Endothelial cell of umbilical vein (primary cell): Measurements from ENCODE around the gene DRD4. TPM values are rescaled to one million over a fixed set of nuclear protein-coding genes. Genes with fewer than 3 reads are reported as not detected.

Experiments
- BruUV-seq: library from RNA; stranded (reverse); fragments of 400-500 nt; replicated peaks from 2 replicates; lab custom pipeline; 2021; lab: Mats Ljungman, UMichigan
- CTCF ChIA-PET: fragments of 300-600, 350-600 bp; sonication (Branson Sonifier 250); formaldehyde crosslinking; loops from one replicate; lab custom pipeline; 2021; ENCODE audit warnings: antibody characterized with exemption, inconsistent platforms; lab: Charles Lee
- POLR2A ChIA-PET: fragments of 300-600, 350-600 bp; sonication (Branson Sonifier 250); formaldehyde crosslinking; loops from one replicate; lab custom pipeline; 2021; ENCODE audit warnings: antibody characterized with exemption, inconsistent platforms; lab: Charles Lee
- DNase-seq: peaks from one replicate; pipeline ENCODE4 v3.0.0-alpha.2; 2011; ENCODE audit warnings: low read depth, low spot score
- FAIRE-seq: peaks from 2 replicates; lab custom pipeline; 2011; peaks lifted over from hg19 to GRCh38; lab: Jason Lieb, UNC
- H2AFZ ChIP-seq: 2 replicates; pipeline ENCODE4 v1.6.0; 2012; ENCODE audit warnings: low read depth, low read length, control low read depth, inconsistent platforms
- H3K27ac ChIP-seq: 2 replicates; pipeline ENCODE4 v1.5.1; 2011; ENCODE audit warnings: low read depth, mild to moderate bottlenecking, control low read depth, low read length, moderate library complexity; ENCODE audit not compliant: insufficient read depth
- H3K27me3 ChIP-seq, 2 experiments: 2 replicates each; pipeline versions ENCODE4 v1.6.0 to v1.6.1; 2011; ENCODE audit warnings: low read length in 2 of 2, mixed read lengths in 1 of 2; ENCODE audit not compliant: control insufficient read depth in 2 of 2, insufficient read depth in 2 of 2
- H3K36me3 ChIP-seq, 2 experiments: 2 replicates in 1 of 2; 3 replicates in 1 of 2; pipeline ENCODE4 v1.5.1; 2011; ENCODE audit warnings: low read length in 2 of 2, mild to moderate bottlenecking in 1 of 2, moderate library complexity in 1 of 2; ENCODE audit not compliant: control insufficient read depth in 2 of 2, insufficient read depth in 2 of 2; ENCODE audit errors: extremely low read depth in 1 of 2
- H3K4me1 ChIP-seq: 3 replicates; pipeline ENCODE4 v1.5.1; 2011; ENCODE audit warnings: mild to moderate bottlenecking, low read length; ENCODE audit not compliant: control insufficient read depth, insufficient read depth; ENCODE audit errors: extremely low read depth
- H3K4me2 ChIP-seq: 2 replicates; pipeline ENCODE4 v1.6.1; 2011; ENCODE audit warnings: low read length, control low read depth, mixed read lengths; ENCODE audit not compliant: insufficient read depth
- H3K4me3 ChIP-seq, 3 experiments: fragments of 200-600 bp in 1 of 3; sonication (generic), shearing (Covaris generic) in 1 of 3; replicated peaks in 1 of 3; 2 replicates each; pipeline ENCODE4 v1.5.1; 2011 to 2016; ENCODE audit warnings: control low read depth in 3 of 3, low read length in 3 of 3, mild to moderate bottlenecking in 2 of 3, inconsistent platforms in 1 of 3, low read depth in 1 of 3, moderate library complexity in 1 of 3; ENCODE audit not compliant: insufficient read depth in 1 of 3
- H3K79me2 ChIP-seq: 2 replicates; pipeline ENCODE4 v1.6.0; 2012; ENCODE audit warnings: low read length, inconsistent platforms; ENCODE audit not compliant: control insufficient read depth, insufficient read depth
- H3K9ac ChIP-seq: replicated peaks from 2 replicates; pipeline ENCODE3; 2011; ENCODE audit warnings: low read length, control low read depth; ENCODE audit not compliant: insufficient read depth; ENCODE audit errors: extremely low read depth
- H3K9me1 ChIP-seq: replicated peaks from 3 replicates; pipeline ENCODE4 v1.6.0; 2011; ENCODE audit warnings: mild to moderate bottlenecking, low read length; ENCODE audit not compliant: control insufficient read depth, insufficient read depth; ENCODE audit errors: extremely low read depth
- H3K9me3 ChIP-seq: replicated peaks from 2 replicates; pipeline ENCODE4 v1.5.1; 2012; ENCODE audit warnings: low read length, inconsistent platforms; ENCODE audit not compliant: control insufficient read depth, insufficient read depth
- H4K20me1 ChIP-seq: replicated peaks from 2 replicates; pipeline ENCODE3; 2011; ENCODE audit warnings: mild to moderate bottlenecking, low read length; ENCODE audit not compliant: control insufficient read depth, insufficient read depth; ENCODE audit errors: extremely low read depth
- EZH2 ChIP-seq: IDR thresholded peaks from 2 replicates; pipeline ENCODE4 v1.6.1; 2012; ENCODE audit warnings: borderline replicate concordance, low read depth, mild to moderate bottlenecking, moderate library complexity, low read length, inconsistent platforms; ENCODE audit not compliant: severe bottlenecking
- FOS ChIP-seq: IDR thresholded peaks from 2 replicates; pipeline ENCODE4 v1.6.1; 2011; ENCODE audit warnings: mild to moderate bottlenecking, low read length, moderate library complexity, borderline replicate concordance; ENCODE audit not compliant: insufficient read depth
- GATA2 ChIP-seq: IDR thresholded peaks from 2 replicates; pipeline ENCODE4 v1.7.0; 2011; ENCODE audit warnings: low read depth, mild to moderate bottlenecking, moderate library complexity, mixed read lengths, low read length; ENCODE audit not compliant: insufficient read length, insufficient read depth
- JUN ChIP-seq: IDR thresholded peaks from 2 replicates; pipeline ENCODE4 v1.6.1; 2011; ENCODE audit warnings: borderline replicate concordance, low read depth; ENCODE audit not compliant: insufficient read length, insufficient read depth
- MYC ChIP-seq: IDR thresholded peaks from one replicate; pipeline ENCODE4 v1.6.1; 2011; ENCODE audit warnings: mild to moderate bottlenecking, low read depth, low read length
- POLR2A ChIP-seq: IDR thresholded peaks from 2 replicates; pipeline ENCODE4 v1.6.1; 2012; ENCODE audit warnings: low read depth, mild to moderate bottlenecking, control low read depth, low read length
- POLR2AphosphoS5 ChIP-seq: IDR thresholded peaks from 2 replicates; pipeline ENCODE4 v1.6.1; 2012; ENCODE audit warnings: low read depth, mild to moderate bottlenecking, control low read depth, low read length, moderate library complexity; ENCODE audit not compliant: insufficient read depth
- dilution Hi-C: fragments of 300-500 bp; cut with MboI; formaldehyde crosslinking; loops from one replicate; pipeline ENCODE4 v1.15.0; 2019; ENCODE audit warnings: low sequenced_read_pairs; ENCODE audit not compliant: extremely low pct_ligation_motif_present
- intact Hi-C: fragments of 100-400 bp; cut with micrococcal nuclease; formaldehyde crosslinking; loops from one replicate; pipeline ENCODE4 v1.10.0; 2022
- polyA plus RNA-seq, 4 experiments: library from polyadenylated mRNA; depleted of rRNA in 3 of 4; stranded (reverse) in 3 of 4; unstranded in 1 of 4; fragments of >200 nt; gene quantifications; 2 replicates each; pipeline versions ENCODE4 v1.2.1 to v1.2.3, GENCODE V29; 2011 to 2012; ENCODE audit warnings: missing spikeins in 1 of 4
- total RNA-seq: library from RNA; stranded (reverse); gene quantifications from 2 replicates; pipeline ENCODE4 v1.2.3, GENCODE V29; 2021
- TF ChIP-seq, protein P1 (sequence below): IDR thresholded peaks from 2 replicates; pipeline ENCODE4 v1.6.1; 2011; ENCODE audit not compliant: insufficient read depth, insufficient read length
- TF ChIP-seq, protein P2 (sequence below), 2 donors: IDR thresholded peaks; 1 replicate in 1 of 2; 2 replicates in 1 of 2; pipeline ENCODE4 v1.5.1; 2011; ENCODE audit warnings: low read length in 2 of 2, mild to moderate bottlenecking in 2 of 2, moderate library complexity in 2 of 2, control low read depth in 1 of 2, inconsistent platforms in 1 of 2, low read depth in 1 of 2; ENCODE audit not compliant: insufficient read depth in 1 of 2; ENCODE audit errors: extremely low read depth in 1 of 2

DRD4 gene
- total and polyA plus RNA-seq, 2 donors (not counting 3 experiments of a cell fraction or from before 2014, with no cell fraction given): 0.24 TPM; not detected in 1

DNA sequence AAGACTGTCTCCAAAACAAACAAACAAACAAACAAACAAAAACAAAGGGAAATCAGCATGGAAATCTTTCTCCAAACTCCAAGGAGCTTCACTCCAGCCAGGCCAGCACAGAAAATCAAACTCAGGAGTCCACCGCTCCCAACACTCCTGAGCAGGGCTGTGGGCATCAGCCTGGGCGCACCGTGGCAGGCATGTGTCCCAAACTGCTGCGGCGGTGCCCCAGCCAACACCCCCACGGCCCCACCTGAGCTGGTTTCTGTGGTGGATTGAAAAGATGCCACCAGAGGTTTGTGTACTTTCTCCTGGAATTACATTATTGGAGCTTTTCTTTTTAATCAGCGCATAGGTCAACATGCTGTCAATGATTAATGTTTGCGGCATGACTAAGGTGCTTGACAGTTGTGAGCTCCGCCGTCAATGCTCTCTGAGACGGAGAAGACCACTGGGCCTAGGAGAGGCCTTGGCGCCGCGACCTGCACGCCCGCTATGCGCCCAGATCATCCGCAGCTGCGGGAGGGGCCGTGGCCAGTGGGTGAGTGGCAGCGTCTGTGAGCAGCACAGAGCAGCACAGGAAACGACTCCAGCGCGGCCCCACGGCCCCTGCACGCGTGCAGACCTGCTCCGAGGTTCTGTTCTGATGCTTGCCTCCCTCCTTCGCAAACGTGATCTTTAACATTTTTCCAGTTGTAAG lies 18.1 kb downstream of the DRD4 start:
- no peaks in the 10 kb centered on the region for H3K79me2 ChIP-seq
- no peak overlapping the region for H3K9ac ChIP-seq
- BruUV-seq: no TSS peak
- no peak overlapping the region for H3K4me3 ChIP-seq
- no peaks in the 10 kb centered on the region for H3K9me1 ChIP-seq
- H3K27me3 ChIP-seq: no peaks in the 10 kb centered on the region
- intact Hi-C loops (no loop called here), dilution Hi-C loops (no loop called here)
- TF ChIP-seq FOS (no peak), JUN (no peak), MYC (no peak), POLR2AphosphoS5 (no peak), GATA2 (no peak), POLR2A (no peak), EZH2 (no peak)
- TF ChIP-seq, protein P1, sequence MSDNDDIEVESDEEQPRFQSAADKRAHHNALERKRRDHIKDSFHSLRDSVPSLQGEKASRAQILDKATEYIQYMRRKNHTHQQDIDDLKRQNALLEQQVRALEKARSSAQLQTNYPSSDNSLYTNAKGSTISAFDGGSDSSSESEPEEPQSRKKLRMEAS: no peak
- TF ChIP-seq, protein P2, sequence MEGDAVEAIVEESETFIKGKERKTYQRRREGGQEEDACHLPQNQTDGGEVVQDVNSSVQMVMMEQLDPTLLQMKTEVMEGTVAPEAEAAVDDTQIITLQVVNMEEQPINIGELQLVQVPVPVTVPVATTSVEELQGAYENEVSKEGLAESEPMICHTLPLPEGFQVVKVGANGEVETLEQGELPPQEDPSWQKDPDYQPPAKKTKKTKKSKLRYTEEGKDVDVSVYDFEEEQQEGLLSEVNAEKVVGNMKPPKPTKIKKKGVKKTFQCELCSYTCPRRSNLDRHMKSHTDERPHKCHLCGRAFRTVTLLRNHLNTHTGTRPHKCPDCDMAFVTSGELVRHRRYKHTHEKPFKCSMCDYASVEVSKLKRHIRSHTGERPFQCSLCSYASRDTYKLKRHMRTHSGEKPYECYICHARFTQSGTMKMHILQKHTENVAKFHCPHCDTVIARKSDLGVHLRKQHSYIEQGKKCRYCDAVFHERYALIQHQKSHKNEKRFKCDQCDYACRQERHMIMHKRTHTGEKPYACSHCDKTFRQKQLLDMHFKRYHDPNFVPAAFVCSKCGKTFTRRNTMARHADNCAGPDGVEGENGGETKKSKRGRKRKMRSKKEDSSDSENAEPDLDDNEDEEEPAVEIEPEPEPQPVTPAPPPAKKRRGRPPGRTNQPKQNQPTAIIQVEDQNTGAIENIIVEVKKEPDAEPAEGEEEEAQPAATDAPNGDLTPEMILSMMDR (IDR thresholded peaks at IDR 0.05; ENCODE audit: extremely low read depth in 1 of 2, insufficient read depth in 1 of 2, low read depth in 1 of 2, low read length in 2 of 2): no peak
- H2AFZ ChIP-seq: no peak overlapping the region
- FAIRE-seq (no peak), DNase-seq (no peak)
- H4K20me1 ChIP-seq: no peaks in the 10 kb centered on the region
- no peak overlapping the region for H3K27ac ChIP-seq
- H3K36me3 ChIP-seq: peaks cover 2 to 26% of the 10 kb centered on the region in 2 experiments
- H3K4me2 ChIP-seq: no peak overlapping the region
- H3K9me3 ChIP-seq: no peaks in the 10 kb centered on the region
- POLR2A ChIA-PET: no interaction called here
- CTCF ChIA-PET: interaction anchor here (0.8 kb wide), 1 partner anchor 18 kb away, joined by 3 read pairs; no protein-coding TSS in a partner anchor
- H3K4me1 ChIP-seq: no peaks in the 10 kb centered on the region
